COR-L47 (cell line): Measurements from ENCODE around the gene KBTBD12.

Experiments used
- DNase-seq: peaks from one replicate; lab custom pipeline; 2025; lab: John Stamatoyannopoulos, UW

Gene KBTBD12

DNA sequence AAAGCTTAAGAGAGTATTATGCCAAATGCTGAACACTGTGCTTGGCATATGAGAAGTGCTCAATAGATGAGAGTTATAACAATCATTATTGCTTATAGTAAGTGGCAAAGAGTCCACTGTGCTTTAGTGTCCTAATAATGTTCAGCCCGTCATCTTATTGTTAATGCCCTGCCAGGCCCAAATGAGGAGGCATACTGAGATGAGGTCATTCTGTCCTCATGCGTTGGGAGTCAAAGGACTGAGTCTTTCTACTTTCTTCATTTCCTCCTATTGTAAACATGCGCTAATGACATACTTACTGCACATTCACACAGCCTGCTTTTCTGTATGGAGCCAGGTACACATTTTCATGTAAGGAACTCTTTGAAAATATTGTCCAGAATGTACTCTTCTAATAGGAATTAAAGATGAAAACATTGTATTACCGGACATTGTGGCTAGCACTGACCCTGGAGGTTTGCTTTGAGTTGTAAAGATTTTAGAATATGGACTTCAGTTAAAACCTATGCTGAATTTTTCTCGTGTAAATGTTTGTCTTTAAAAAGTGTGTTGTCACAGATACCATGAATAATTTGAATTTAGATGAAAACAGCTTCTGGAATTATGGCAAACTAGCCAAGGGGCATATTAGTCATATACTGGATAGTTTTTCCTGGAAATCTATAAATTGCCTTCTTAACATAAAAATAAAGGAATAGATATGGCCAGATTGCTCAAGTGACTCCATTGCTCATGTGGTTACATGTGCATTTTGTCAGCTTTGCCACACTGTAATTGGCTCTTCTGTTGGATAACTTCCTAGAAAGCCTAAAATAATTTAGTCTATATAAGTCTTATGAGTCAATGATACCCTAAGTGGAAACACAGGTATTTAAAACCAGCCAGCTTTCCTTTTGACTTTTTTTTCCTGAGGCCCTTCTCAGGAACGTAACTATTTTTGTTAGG, 38.3 kb downstream of the KBTBD12 start:
- no peak for DNase-seq

DNA sequence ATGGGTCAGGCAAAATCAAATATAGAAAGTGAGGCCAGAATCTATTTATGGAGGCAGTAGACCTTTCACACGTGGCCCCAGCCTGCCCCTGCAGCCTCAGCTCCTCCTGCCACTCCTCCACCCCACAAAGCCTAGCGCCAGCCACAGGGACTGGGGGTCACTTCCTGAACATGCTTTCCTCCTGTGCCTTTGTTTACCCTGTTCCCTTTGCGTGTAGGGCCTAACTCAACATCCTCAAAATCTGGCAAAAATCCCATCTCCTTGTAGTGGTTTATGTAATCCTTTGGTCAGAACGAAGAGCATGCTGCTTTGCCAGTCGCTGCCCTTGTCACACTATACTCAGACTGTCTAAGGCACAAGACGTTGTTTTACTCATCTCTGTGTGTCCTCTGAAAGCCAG, 39.6 kb downstream of the KBTBD12 start:
- no peak for DNase-seq

GRCh38 chr3:127955728-127956127, 40.7 kb downstream of the KBTBD12 start:
- no peak for DNase-seq

DNA sequence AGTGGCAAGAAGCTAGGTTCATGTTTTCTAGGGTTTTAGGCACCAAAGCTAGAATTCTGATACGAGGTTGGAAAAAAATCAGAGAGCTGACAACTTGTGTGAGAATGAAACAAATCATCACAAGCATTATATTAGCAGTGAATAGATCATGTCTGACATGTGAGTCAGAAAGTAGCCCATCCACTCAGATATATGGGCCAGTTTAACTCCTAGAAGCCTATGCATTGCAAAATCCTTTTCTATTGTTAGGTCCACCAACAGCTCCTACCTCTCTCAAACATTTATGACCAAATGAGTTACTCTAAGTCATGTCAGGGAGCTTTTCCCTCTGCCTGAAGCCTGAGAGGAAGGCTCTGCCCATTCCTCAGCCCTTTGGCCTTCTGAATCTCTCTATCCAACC, 44.0 kb downstream of the KBTBD12 start:
- DNase-seq: no peak

DNA sequence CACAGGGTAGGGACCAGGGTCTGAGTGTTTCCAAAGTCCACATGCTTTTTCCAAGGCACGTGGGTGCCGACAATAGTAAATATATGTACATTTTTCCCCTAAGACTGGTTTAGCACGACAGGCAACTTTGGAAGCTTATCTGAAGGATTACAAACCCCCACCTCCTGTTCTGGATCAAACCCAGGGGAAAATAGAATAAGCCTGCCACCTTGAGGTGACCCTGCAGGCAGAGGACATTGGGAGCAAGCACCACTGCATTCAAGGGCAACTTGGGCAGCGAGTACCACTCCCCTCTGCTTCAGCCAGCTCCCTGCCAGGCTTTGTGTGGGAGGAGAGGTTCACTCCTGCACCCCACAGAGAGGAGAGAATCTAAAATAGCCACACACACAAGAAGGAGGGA, 44.8 kb downstream of the KBTBD12 start:
- DNase-seq: peak; percentile 67

- DNase-seq: no peak
Measured at GRCh38 chr3:127960421-127960965, 45.5 kb downstream of the KBTBD12 start.

GRCh38 chr3:127961124-127961523, 46.1 kb downstream of the KBTBD12 start:
- no peak for DNase-seq

DNA sequence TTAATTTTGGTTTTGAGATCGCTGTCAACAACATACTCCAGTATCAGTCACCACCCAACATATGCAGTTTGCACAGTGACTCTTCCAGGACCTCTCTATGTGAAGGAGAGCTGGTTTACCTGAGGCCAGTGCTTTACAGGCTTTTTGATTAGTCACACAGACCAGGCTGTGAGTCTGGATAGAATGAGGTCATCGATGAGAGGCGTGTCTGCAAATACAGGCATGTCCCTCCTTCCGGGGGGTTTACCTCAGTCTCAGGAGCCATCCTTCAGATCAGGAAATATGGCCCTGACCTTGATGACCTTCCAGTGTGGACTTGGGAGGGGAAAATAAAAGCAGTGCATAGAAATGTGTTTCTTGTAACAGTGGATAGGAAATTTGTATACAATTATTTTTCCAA, 46.9 kb downstream of the KBTBD12 start:
- no peak for DNase-seq

- DNase-seq: no peak
Measured at GRCh38 chr3:127962937-127963336, 47.9 kb downstream of the KBTBD12 start.

GRCh38 chr3:127964053-127964452, 49.0 kb downstream of the KBTBD12 start:
- peak; percentile 54 for DNase-seq

DNA sequence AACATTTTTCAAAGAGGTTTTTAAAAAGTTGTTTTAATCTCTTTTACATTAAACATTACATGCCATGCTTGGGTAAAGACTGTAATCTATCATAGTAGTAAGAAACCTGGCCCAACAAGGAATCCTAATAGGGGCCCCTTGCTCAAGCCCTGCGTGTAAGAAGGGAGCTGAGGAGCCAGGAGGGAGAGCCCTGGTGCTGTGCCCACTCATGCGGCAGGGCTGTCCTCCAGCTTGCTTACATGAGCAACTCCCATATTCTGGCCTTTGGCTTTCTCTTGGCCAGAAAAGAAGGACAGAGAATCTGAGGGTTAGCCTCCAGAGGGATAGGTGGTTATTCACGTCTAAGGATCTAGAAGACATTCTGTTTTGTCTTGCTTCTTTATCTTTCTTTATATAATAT, 49.8 kb downstream of the KBTBD12 start:
- DNase-seq: no peak

- DNase-seq: no peak
Measured at GRCh38 chr3:127967316-127967715, 52.3 kb downstream of the KBTBD12 start.

GRCh38 chr3:127970966-127971592, 56.0 kb downstream of the KBTBD12 start:
- peak; percentile 68 for DNase-seq

DNA sequence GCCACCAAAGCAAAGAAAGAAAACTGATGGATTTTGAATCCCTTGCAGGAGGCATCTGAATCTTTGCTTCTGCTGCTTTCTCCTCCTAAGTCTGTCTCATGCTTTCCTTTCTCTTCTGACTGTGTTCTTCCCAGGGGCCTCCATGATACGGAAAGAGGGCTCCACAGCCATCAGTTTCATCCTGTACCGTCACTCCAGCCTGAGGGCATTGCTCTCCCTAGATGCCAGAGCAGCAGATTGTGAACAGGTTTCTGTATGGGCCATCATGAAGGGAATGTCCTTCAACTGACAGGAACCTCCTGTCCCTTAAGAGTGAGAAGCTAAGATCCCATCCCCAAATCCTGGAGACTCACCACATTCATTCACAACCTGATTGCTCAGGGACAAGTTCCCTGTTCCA, 59.2 kb downstream of the KBTBD12 start:
- no peak for DNase-seq

- DNase-seq: no peak
Measured at GRCh38 chr3:127975153-127976029, 60.4 kb downstream of the KBTBD12 start.

DNA sequence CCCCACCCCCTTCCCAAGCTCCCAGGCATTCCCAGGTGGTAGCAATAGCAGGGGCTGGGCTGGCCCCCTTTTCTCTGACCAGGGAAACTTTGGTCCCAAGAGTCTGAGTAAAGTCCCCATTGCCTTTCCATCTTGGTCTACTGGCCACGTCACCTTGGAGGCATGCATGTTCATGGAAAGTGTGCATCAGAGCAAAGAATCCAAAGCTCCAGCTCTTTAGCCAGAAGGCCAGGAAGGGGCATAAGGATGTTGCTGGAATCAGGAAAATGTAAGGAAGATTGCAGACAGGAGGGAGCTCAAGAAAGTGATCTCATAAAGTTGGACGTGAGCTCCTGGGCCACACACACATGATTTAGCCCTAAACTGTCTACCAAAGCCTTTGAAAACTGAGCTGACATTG, 63.6 kb downstream of the KBTBD12 start:
- DNase-seq: no peak

DNA sequence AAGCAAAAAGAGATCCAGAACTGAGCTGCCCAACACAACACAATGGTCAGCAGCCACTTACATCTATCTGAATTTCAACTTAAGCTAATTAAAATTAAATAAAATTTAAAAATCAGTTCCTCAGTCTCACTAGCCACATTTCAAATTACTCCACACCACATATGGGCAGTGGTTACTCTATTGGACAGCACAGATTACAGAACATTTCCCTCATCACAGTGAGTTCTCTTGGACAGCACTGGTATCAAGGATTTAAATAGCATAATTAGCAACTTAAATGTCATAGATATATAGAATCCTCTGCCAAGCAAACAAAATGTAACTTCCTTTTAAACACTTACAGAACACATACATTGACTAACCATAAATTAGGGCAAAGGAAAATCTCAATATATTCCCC, 64.4 kb downstream of the KBTBD12 start:
- no peak for DNase-seq

- DNase-seq: no peak
Measured at GRCh38 chr3:127981097-127981496, 66.1 kb downstream of the KBTBD12 start.

GRCh38 chr3:127982155-127982554, 67.1 kb downstream of the KBTBD12 start:
- DNase-seq: no peak

GRCh38 chr3:127984241-127984975, 69.4 kb downstream of the KBTBD12 start:
- no peak for DNase-seq

- no peak for DNase-seq
Measured at GRCh38 chr3:127985216-127985615, 70.2 kb downstream of the KBTBD12 start.
